GM21447 (cell line): ENCODE results near the gene CDCP2.
"Not testable (repeated sequence)": the region's sequence is repeated elsewhere in the genome, so short reads cannot be mapped to it uniquely, and the experiment has no call there.

ENCODE experiments used
- ATAC-seq: cut with Tn5 transposase; IDR thresholded peaks from one replicate; pipeline ENCODE4 v1.9.1; 2021; ENCODE audit not compliant: unreplicated experiment

Gene CDCP2

DNA sequence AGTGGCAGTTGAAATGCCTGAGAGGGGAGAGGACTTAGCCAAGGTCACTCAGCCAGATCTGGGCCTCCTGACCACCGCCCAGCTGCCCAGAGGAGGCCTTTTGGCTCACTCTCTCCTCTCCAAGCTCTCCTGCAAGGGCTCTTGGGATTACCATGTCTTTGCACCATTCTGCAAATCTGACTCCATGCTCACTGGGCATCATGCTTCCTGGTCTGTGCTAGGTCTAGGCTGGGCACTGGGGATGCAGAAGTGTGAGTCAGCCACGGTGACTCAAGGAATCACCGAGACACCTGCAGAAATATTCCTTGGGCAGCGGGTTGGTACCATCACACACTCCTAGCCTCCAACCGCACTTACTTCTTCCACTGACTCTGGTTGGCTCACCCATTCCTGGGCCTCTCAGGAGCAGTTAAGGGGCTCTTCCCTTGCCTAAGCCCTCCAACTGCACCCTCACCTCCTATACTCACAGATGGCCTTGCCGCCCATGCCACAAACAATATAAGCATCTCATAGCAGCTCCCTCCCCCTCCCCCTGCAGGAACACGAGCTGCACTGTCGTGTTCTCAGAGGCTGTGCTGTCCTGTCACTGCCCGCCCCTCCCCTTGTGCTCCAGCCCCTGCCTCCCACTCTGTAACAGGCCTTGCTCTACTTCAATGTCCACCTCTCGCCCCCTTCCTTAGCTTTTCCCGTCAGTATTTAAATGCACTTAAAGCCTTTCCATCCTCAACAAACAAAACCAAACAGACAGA, 34.8 kb downstream of the CDCP2 start:
- ATAC-seq: no peak

DNA sequence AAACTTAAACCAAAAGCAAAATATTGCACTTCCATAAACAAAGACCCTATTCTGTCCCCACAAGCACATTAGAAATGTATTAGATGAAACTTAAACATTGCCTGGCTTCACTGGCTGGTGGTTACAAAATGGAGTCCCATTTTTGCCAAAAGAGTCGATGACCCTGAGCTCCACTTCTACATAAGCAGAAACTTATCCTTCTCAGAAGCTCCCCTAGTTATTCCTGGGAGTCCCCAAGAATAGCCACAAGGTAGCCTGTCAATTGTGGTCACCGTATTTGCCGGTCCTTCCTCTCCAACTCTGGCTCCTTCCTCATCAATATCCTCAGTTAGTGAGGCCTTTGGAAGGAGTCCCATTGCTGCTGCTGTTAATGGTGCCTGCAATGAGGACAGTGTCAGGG, 37.3 kb downstream of the CDCP2 start:
- no peak for ATAC-seq

DNA sequence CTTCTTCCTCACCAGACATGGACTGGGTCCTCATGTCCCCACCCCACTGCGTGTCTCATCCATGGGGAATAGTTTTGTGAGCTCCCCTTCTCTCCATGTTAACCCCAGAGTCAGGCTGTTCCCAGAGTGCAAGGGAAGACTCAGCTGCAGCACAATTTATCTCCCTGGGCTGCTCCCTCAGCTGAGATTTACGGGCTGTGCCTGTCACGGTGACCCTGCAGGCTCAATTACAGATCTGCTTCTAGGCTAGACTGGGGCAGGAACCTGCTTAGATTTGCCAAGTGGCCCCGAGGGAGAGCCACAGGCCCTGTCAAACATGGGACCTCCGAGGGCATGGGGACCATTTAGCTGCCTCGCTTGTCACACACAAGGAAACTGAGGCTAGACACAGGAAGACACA, 37.8 kb downstream of the CDCP2 start:
- no peak for ATAC-seq

GRCh38 chr1:54114001-54114400, 38.8 kb downstream of the CDCP2 start:
- no peak for ATAC-seq

DNA sequence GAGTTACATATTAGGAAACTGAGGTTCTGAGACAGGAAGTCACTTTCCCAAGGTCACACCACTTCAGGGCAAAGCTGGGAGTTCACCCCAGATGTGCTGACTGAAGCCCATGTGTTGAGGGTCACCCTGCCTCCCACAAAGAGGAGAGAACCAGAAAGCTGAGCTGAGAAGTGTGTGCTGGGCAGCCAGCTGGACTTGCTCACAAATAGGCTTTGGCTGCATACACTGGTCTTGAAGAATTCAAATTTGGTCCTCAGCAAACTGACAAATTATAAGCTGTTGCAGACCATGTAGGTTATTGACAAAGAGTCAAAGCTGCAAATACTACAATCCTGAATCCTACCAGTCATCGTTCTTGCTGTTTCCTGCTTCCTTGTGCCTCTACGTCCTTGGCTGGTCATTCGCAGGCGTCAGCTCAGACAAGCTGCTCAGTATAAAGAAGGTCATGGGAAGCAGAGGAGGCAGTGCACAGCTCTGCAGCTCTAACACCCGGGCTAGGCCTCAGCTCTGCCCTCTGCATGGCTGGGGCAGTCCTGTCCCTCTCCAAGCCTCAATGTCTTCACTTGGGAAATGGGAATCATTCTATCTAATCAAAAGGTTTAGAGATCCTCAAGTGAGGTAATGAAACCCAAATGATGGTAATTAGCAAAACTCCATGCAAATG, 40.0 kb downstream of the CDCP2 start:
- no peak for ATAC-seq

- ATAC-seq: no peak
These were observed 40.8 kb downstream of the CDCP2 start for GRCh38 chr1:54112027-54112426.

- no peak for ATAC-seq
These were observed 41.2 kb downstream of the CDCP2 start for GRCh38 chr1:54111624-54112023.

DNA sequence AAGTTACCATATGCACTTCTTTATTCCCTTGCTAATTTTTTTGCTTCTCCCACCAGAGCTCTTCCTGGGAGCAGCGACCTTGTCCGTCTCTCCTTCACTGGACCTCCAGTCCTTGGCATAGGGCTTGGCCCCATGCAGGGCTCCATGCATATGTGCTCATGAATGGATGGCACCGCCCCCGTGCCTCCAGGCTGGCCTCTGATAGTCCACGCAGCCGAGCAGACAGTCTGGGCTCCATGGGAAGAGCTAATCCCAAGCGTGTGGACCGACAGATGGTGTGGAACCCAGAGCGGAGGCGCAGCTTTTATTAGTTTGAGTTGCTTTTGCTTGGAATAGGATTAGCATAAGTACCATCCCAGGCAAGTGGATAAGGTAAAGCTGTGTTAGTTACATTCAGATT, 41.8 kb downstream of the CDCP2 start:
- ATAC-seq: no peak

GRCh38 chr1:54109129-54110090, 43.4 kb downstream of the CDCP2 start:
- no peak for ATAC-seq

DNA sequence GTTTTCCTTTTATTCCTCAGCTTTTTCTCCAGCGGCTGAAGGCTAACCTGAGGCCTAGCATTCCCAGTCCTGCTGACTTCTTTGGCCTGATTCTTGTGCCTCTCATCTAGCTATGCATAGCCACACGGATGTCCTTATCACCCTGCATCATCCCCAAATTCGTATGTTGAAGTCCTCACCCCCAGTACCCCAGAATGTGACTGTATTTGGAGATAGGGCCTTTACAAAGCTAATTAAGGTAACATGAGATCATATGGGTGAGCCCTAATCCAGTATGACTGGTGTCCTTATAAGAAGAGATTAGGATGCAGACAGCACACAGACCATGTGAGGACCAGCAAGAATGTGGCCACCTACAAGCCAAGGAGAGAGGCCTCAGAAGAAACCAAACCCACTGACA, 44.6 kb downstream of the CDCP2 start:
- ATAC-seq: no peak

GRCh38 chr1:54107131-54107530, 45.7 kb downstream of the CDCP2 start:
- no peak for ATAC-seq

GRCh38 chr1:54105736-54106269, 47.0 kb downstream of the CDCP2 start:
- ATAC-seq: no peak

DNA sequence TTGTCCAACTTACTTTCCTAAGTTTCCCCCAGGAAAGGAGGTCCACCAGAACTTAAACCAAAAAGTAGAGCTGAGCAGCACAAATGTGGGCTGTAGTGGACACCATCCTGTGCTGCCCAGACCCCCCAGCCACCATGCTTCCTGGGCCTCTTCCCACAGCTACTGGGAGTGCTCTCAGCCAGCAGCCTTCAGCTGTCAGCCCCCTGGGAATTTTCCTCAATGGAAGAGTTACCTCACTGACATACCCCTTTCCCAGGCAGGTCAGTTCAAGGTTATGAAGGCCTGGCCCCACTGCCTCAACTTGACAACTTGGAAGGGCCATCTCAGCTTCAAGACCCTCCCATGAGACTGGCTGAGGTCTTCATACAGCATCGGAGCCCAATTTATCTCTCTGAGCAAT, 47.7 kb downstream of the CDCP2 start:
- ATAC-seq: no peak

DNA sequence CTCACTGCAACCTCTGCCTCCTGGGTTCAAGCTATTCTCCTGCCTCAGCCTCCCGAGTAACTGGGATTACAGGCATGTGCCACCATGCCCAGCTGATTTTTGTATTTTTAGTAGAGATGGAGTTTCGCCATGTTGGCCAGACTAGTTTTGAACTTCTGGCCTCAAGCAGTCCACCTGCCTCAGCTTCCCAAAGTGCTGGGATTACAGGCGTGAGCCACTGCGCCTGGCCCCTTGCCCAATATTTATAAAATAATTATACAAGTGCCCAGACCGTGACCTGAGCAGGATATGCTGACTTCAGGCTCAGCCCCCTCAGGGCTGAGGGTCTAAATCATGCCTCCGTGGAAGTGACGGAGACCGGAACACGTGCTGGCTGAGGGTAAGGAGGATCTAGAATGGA, 48.2 kb downstream of the CDCP2 start:
- not testable (repeated sequence) for ATAC-seq

DNA sequence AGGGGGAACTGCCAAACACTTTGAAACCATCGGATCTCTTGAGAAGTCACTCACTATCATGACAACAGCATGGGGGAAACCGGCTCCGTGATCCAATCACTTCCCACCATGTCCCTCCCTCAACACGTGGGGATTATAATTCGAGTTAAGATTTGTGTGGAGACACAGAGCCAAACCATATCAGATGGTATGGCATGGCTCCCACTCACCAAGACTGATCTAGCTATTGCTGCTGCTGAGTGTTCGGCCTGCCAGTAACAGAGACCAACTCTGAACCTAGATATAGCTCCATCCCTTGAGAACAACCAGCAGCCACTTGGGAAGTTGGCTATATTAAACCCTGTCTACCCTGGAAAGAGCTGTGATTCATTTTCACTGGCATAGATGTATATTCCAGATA, 49.4 kb downstream of the CDCP2 start:
- no peak for ATAC-seq

DNA sequence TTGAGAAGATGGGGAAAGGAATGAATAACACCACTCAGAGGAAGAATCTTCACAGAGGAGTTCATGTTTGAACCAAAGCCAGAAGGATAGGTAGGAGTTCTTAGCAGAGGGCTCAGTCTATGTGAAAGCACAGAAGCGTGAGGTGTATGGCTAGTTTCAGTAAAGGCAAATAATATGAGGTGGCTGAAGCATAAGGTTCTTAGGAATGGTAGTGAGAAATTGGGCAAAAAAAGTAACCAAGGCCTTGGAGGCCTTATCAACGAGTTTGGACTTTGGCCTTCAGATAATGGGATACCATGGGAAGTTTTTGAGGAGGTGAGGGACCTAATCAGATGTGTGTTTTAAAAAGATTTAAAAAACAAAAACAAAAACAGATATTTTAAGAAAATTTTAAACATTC, 52.3 kb downstream of the CDCP2 start:
- no peak for ATAC-seq

DNA sequence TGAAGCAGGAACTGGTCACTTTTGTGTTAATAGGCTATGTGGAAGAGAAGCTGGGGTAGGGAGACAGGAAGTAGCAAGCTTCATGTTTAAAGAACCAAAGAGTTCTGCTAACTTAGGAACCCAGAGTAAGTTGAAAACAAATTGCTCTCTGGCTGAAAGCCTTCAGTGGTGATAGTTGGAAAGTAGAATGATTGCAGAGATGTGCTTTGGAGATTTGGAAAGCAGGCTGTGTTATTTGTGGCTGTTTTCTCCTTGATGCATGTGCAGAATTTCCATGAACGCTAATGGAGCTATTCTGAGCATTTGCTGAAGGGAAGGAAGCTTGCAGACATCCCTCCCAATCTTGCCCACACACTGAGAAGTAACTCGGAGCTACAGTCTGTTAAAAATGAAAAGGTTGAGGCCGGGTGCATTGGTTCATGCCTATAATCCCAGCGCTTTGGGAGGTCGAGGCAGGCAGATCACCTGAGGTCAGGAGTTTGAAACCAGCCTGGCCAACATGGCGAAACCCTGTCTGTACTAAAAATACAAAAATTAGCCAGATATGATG, 53.7 kb downstream of the CDCP2 start:
- ATAC-seq: no peak

DNA sequence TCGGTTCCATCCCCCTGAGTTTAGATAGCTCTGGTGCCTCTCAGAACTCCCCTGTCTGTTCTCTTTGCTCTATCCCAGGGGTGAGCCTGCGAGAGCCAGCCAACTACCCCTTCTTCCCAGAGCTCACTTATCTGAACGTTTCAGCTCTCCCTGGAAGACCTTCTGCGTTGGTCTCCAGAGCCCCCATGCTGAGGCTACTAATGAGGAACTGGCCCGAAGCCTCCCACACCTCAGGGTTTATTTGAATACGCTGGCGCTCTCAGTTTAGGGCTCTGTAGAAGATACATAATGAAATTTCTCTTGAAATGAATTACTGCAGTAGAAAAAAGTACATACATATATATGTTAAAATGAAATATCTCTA, 55.9 kb downstream of the CDCP2 start:
- no peak for ATAC-seq

DNA sequence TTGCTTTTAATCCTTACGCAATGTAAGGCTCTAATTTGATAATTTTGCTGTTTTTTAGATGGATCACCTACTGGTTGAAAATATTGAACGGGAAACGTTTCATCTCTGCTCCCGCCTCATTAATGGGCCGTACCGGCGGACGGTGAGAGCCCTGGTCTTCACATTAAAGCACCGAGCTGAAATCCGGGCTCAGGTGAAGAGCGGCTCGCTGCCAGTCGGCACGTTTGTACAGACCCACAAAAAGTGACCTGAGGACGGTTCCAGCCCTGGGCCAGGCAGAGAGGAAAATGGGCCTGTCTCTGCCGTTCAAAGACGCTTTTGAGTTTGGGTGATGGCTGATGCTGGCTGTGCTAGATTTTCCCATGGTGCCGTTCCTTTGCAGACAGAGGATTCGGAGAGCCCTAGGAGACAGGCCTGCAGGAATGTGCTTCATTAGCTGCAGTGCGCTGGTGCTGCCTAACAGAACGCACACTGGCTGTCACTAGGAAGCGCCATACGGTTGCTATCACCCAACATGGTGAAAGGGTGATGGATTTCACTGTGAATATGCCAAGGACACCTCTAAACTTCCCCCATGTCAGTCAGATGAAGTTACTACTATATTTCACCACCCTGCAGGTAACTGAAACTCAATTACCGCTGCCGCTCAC, 56.4 kb downstream of the CDCP2 start:
- ATAC-seq: no peak

DNA sequence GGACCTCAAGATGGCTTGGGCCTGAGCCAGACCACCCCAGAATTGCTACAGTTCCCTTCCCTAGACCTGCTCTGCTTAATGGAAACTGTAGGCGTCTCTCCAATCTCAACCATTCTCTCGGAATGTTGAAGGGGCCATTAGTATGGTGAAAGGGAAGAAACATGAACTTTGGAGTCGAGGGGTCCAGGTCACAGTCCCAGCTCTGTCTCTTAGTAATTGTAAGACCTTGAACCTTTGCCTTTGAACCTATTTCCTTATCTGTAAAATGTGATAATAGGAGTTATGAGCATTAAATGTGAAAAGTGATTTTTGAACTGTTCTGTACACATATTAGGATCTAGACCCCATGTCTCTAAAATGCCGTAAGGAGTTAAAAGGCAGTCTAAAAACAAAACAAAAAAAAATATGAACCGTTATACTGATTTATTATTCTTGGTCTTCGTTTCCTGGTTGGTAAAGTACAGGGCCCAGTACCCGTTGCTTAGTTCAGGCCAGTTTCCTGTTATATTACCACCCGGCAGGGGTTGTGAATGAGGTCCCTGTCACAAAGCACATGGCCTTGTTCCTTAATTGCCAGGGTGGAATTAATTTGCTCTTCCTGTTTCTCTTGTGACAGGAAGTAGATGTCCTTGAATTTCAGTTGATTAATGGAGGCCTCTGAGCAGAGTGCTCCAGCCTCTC, 57.1 kb downstream of the CDCP2 start:
- ATAC-seq: no peak
